Muscle layer of duodenum (tissue), 2 donors: ENCODE data around the gene CNGB1.

Source experiments
- H3K27ac ChIP-seq: one replicate; pipeline ENCODE4 v1.7.0; 2013; ENCODE audit warnings: mild to moderate bottlenecking, low read length
- H3K27me3 ChIP-seq: one replicate; pipeline ENCODE4 v1.7.0; 2013; ENCODE audit warnings: low read depth, mild to moderate bottlenecking, control low read depth, low read length
- H3K36me3 ChIP-seq, 2 donors: one replicate each; pipeline ENCODE4 v1.7.0; 2013; ENCODE audit warnings: low read length in 2 of 2, control low read depth in 1 of 2, mild to moderate bottlenecking in 1 of 2; ENCODE audit not compliant: insufficient read depth in 2 of 2, control insufficient read depth in 1 of 2
- H3K4me1 ChIP-seq, 2 donors: one replicate each; pipeline ENCODE4 v1.7.0; 2013; ENCODE audit warnings: low read length in 2 of 2, mild to moderate bottlenecking in 2 of 2, control low read depth in 1 of 2, moderate library complexity in 1 of 2; ENCODE audit not compliant: insufficient read depth in 2 of 2, control insufficient read depth in 1 of 2
- H3K4me3 ChIP-seq, 2 donors: one replicate each; pipeline ENCODE4 v1.7.0; 2013; ENCODE audit warnings: low read length in 2 of 2, low read depth in 1 of 2, mild to moderate bottlenecking in 1 of 2
- H3K9me3 ChIP-seq, 2 donors: one replicate each; pipeline ENCODE4 v1.7.0; 2013; ENCODE audit warnings: low read length in 2 of 2, control low read depth in 1 of 2, mild to moderate bottlenecking in 1 of 2; ENCODE audit not compliant: control insufficient read depth in 1 of 2
- donor health status: healthy.

Gene CNGB1

DNA sequence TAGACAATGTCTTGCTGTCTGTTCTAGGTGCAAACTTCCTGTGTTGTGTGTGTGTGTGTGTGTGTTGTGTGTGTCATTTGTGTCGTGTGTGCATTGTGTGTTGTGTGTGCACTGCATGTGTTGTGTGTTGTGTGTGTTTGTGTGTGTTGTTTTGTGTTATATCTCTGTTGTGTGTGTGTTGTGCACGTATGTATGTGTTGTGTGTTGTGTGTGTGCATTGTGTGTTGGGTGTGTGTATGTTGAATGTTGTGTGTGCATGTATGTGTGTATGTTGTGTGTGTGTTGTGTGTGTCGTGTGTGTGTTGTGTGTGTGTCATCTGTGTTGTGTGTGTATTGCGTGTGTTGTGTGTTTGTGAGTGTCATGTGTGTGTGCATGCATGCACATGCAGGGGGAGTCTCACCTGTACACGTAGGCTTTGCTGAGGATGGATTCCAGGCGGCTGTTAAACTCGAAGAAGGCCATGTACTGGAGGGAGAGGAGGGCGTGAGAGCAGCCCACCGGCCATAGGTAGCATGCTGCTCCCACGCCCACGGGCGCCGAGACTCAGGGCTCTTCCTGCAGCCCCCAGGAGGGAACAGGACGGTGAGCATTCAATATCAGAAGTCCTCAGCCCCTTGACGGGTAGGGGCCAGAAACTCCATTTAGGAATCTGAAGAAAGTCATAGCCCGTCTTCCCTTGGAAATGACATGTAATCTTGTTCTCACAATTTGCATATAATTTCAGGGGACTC is 58.2 kb downstream of the CNGB1 start:
- Histone ChIP-seq H3K27ac (no peak overlapping the region), H3K27me3 (no peaks in the 10 kb centered on the region), H3K9me3 (no peaks in the 10 kb centered on the region), H3K4me1 (no peaks in the 10 kb centered on the region), H3K36me3 (no peaks in the 10 kb centered on the region), H3K4me3 (no peak overlapping the region)

- Histone ChIP-seq H3K4me1 (no peaks in the 10 kb centered on the region), H3K4me3 (no peak overlapping the region), H3K27ac (no peak overlapping the region), H3K36me3 (no peaks in the 10 kb centered on the region), H3K9me3 (no peaks in the 10 kb centered on the region), H3K27me3 (no peaks in the 10 kb centered on the region)
These were observed 59.2 kb downstream of the CNGB1 start for GRCh38 chr16:57911743-57912142.

DNA sequence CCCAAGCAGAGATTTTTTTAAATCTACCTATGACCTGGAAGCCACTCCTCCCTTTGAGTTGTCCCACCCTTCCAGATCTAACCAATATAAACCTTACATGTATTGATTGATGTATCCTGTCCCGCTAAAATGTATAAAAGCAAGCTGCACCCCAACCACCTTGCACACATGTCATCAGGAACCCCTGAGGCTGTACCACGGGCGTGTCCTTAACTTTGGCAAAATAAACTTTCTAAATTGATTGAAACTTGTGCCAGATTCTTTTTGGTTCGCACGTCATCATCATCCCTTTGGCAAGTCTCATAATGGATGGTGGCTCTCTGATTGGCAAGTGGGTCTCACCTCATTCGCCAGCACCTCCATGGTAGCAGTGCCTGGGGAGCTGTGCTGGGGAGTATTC is 60.2 kb downstream of the CNGB1 start:
- no peaks in the 10 kb centered on the region for H3K27me3 ChIP-seq
- H3K4me3 ChIP-seq, result no peak overlapping the region
- no peaks in the 10 kb centered on the region for H3K36me3 ChIP-seq
- no peaks in the 10 kb centered on the region for H3K9me3 ChIP-seq
- no peaks in the 10 kb centered on the region for H3K4me1 ChIP-seq
- H3K27ac ChIP-seq, result no peak overlapping the region

DNA sequence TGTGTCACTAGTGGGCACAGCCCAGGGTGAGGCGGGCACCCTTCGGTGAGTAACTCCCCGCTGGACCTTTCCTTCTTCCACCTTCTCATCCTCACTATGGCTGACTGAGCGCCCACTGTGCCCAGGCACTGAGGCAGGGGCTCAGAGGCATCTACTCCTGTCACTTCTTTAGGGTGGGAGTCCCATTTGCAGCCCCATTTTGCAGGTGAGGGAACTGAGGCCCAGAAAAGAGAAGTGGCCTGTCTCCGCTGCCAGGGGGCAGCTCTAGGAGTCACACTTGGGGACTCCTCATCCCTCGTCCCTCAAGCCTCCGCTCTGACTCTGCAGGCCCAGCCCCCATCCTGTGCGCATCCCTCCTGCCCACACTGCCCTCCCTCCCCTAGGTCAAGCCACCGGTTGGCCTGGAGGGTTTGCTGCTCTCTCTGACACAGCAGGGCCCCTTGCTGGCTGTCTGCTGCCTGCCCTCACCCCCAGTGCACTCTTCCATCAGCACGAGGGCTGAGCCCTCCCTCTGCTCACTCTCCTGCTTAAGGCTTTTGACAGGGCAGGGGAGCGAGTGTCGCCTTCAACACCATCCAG is 62.4 kb downstream of the CNGB1 start:
- H3K4me3 ChIP-seq, result no peak overlapping the region
- H3K9me3 ChIP-seq, result no peaks in the 10 kb centered on the region
- H3K4me1 ChIP-seq, result no peaks in the 10 kb centered on the region

DNA sequence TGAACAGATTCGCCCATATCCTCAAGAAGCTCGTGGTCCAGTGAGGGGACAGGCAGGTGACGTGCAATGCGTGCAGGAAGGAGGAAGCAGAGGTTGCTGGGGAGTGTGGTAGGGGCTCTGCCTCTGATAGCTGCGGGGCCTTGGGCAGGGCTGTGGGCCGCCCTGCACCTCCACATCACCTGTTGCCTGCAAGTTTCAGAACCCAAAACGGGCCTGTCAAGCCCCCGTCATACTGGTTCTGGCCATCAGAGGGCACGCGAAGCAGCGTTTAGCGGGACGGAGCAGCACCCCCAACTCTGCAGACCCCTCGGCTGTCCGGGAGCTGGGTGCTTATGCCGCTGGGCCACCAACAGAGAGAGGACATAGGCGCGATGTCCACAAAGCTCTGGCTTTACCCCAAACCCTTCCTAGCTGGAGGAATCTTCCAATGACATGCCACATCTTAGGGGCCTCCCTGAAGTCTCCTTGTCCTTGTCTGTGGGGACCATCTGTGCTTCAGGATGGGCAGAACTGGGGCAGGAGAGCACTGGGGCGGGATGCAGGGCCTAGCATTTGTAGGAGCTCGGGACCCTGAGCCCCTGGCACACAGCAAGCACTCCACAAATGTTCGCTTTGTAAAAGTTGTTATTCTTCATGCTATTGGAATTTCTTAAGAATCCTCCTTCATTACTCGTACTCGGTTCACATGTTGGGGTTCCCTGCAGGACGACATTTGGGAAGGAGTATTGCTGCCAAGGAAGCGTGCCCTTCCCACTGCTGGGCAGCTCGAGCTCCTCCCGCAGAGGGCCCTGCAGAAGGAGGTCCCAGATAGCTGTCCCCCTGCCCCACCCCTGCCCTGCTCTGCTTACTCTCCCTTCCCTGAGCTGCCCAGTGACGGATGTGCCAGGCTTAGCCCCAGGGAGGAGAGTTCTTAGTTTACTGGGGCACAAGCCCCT is 64.3 kb downstream of the CNGB1 start:
- H3K9me3 ChIP-seq, result no peaks in the 10 kb centered on the region
- no peaks in the 10 kb centered on the region for H3K4me1 ChIP-seq
- no peaks in the 10 kb centered on the region for H3K36me3 ChIP-seq
- H3K27ac ChIP-seq, result no peak overlapping the region
- H3K4me3 ChIP-seq, result no peak overlapping the region
- H3K27me3 ChIP-seq, result no peaks in the 10 kb centered on the region

More for the DNA sequence above, 62.4 kb downstream of the CNGB1 start:
- Histone ChIP-seq H3K27ac (no peak overlapping the region), H3K36me3 (no peaks in the 10 kb centered on the region), H3K27me3 (no peaks in the 10 kb centered on the region)

GRCh38 chr16:57904101-57904500 is 66.8 kb downstream of the CNGB1 start:
- Histone ChIP-seq H3K27ac (no peak overlapping the region), H3K9me3 (no peaks in the 10 kb centered on the region), H3K4me1 (no peaks in the 10 kb centered on the region), H3K27me3 (no peaks in the 10 kb centered on the region), H3K36me3 (no peaks in the 10 kb centered on the region), H3K4me3 (no peak overlapping the region)

DNA sequence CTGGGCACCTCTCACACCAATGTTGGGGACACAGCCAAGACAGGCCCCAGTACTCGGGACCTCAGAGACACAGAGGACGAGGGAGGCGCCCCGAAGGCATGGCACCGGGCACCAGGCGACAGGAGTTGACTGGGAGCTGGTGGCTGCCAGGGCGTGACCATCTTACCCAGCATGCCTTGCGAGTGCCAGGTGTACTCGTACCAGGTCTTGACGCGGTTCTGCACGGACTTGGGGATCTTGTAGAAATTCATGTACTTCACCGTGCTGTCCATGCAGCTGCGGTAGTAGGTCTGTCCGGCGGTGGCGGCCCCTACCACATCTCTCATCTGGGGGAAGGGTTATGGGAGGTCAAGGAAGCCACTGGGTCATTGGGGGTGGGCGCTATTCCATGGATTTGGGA is 67.3 kb downstream of the CNGB1 start:
- H3K9me3 ChIP-seq, result no peaks in the 10 kb centered on the region
- no peaks in the 10 kb centered on the region for H3K4me1 ChIP-seq
- no peaks in the 10 kb centered on the region for H3K27me3 ChIP-seq
- H3K36me3 ChIP-seq, result no peaks in the 10 kb centered on the region
- H3K27ac ChIP-seq, result no peak overlapping the region
- H3K4me3 ChIP-seq, result no peak overlapping the region

- Histone ChIP-seq H3K36me3 (no peaks in the 10 kb centered on the region), H3K4me3 (no peak overlapping the region), H3K27me3 (no peaks in the 10 kb centered on the region), H3K9me3 (no peaks in the 10 kb centered on the region), H3K27ac (no peak overlapping the region), H3K4me1 (no peaks in the 10 kb centered on the region)
These were observed 69.4 kb downstream of the CNGB1 start for GRCh38 chr16:57901480-57902069.

GRCh38 chr16:57900796-57901479 is 70.0 kb downstream of the CNGB1 start:
- no peaks in the 10 kb centered on the region for H3K36me3 ChIP-seq
- no peak overlapping the region for H3K27ac ChIP-seq
- no peaks in the 10 kb centered on the region for H3K27me3 ChIP-seq
- no peak overlapping the region for H3K4me3 ChIP-seq
- no peaks in the 10 kb centered on the region for H3K9me3 ChIP-seq
- no peaks in the 10 kb centered on the region for H3K4me1 ChIP-seq

GRCh38 chr16:57899771-57900661 is 70.9 kb downstream of the CNGB1 start:
- Histone ChIP-seq H3K27ac (no peak overlapping the region), H3K36me3 (no peaks in the 10 kb centered on the region), H3K9me3 (no peaks in the 10 kb centered on the region), H3K4me3 (no peak overlapping the region), H3K27me3 (no peaks in the 10 kb centered on the region), H3K4me1 (no peaks in the 10 kb centered on the region)
